VCaP (cell line): Measurements from ENCODE around the gene GNRHR.

Experiments
- H3K27ac ChIP-seq: fragments of 450-650 bp; 2 replicates; pipeline ENCODE4 v1.5.1; 2017
- TF ChIP-seq, protein P1 (sequence below): fragments of 450-650 bp; conservative IDR thresholded peaks from 2 replicates; pipeline ENCODE4 v1.5.1; 2017; ENCODE audit warnings: mild to moderate bottlenecking, moderate library complexity

The GNRHR gene, protein sequence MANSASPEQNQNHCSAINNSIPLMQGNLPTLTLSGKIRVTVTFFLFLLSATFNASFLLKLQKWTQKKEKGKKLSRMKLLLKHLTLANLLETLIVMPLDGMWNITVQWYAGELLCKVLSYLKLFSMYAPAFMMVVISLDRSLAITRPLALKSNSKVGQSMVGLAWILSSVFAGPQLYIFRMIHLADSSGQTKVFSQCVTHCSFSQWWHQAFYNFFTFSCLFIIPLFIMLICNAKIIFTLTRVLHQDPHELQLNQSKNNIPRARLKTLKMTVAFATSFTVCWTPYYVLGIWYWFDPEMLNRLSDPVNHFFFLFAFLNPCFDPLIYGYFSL

GRCh38 chr4:67754288-67754687 is at the start of gene GNRHR:
Gene GNRHR, minus strand, starts transcription at chr4:67754388. Its CDS starts 53 bp downstream, at chr4:67754335.
- TF ChIP-seq, protein P1, sequence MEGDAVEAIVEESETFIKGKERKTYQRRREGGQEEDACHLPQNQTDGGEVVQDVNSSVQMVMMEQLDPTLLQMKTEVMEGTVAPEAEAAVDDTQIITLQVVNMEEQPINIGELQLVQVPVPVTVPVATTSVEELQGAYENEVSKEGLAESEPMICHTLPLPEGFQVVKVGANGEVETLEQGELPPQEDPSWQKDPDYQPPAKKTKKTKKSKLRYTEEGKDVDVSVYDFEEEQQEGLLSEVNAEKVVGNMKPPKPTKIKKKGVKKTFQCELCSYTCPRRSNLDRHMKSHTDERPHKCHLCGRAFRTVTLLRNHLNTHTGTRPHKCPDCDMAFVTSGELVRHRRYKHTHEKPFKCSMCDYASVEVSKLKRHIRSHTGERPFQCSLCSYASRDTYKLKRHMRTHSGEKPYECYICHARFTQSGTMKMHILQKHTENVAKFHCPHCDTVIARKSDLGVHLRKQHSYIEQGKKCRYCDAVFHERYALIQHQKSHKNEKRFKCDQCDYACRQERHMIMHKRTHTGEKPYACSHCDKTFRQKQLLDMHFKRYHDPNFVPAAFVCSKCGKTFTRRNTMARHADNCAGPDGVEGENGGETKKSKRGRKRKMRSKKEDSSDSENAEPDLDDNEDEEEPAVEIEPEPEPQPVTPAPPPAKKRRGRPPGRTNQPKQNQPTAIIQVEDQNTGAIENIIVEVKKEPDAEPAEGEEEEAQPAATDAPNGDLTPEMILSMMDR: no peak
- H3K27ac ChIP-seq: no peak within 1 kb of the TSS

- TF ChIP-seq, protein P1: no peak
- H3K27ac ChIP-seq: no peak overlapping the region
Measured at GRCh38 chr4:67796810-67797209, 42.6 kb upstream of the GNRHR start.

GRCh38 chr4:67790721-67791120 is 36.5 kb upstream of the GNRHR start:
- no peak overlapping the region for H3K27ac ChIP-seq
- TF ChIP-seq, protein P1: no peak

DNA sequence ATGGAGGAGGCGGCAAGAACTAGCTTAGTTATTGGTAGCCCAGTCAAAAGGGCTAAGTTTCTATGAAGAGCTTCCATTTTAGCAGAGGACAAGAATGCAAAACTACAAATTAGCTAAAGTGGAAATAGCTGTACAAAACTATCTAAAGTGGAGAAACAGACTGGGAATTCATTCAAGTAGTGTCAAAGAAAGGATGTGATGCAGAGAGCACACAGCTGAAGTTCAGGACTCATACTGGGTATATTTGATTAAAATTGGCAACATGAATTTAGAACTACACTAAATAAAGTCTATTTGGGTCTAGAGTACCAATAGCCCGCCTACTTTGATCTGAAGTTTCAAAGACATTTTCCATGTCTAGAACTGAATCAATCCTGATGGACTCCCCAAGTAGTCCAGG is 33.1 kb upstream of the GNRHR start:
- H3K27ac ChIP-seq: no peak overlapping the region
- TF ChIP-seq, protein P1: no peak

GRCh38 chr4:67785528-67785927 is 31.3 kb upstream of the GNRHR start:
- no peak overlapping the region for H3K27ac ChIP-seq
- TF ChIP-seq, protein P1: no peak

DNA sequence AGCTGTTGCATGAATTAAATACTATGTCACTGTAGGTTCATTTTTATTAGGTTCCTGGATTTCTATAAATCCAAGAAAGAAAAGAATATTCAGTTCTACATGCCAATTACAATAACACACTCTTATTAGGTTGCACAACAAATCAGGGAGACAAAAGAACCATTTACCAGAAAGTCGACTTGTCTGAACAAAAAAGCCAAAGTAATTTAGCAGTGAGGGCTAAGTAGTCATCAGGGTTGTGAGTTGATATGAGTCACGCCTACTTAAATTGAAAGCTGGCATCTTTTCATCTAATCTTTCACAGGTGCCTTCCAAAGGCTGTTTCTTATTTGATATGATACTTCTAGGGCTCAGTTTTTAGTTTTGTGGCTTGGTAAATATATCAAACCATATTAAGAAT is 25.4 kb upstream of the GNRHR start:
- H3K27ac ChIP-seq: no peak overlapping the region
- TF ChIP-seq, protein P1: no peak

DNA sequence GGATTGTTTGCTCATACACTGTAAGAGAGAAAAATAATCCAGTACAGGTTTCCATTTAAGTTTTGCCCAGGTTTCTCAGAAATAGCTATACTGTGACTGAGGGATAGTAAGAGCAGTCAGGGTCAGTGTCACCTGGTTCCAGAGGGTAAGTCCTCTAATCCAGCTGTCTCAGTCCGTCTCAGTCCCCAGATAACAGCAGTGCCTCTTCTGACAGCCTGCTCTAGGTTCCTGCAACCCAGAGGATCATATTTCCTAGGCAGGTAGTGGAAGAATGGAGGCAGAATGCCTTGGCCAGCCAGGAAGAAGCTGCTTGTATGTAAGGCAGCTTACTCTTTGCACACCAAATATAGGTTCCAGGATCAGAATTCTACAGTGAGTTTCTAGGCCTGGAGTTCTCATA is 22.6 kb upstream of the GNRHR start:
- TF ChIP-seq, protein P1: no peak
- no peak overlapping the region for H3K27ac ChIP-seq
